Tibial nerve (tissue), 4 donors: Measurements from ENCODE around the gene OSBPL3.

Experiments
- CTCF ChIP-seq, 5 experiments: fragments of 200-600 bp in 3 of 5; fragments of 450-650 bp in 2 of 5; sonication (generic) in 3 of 5; IDR thresholded peaks; one replicate each; pipeline ENCODE4 v1.5.1; 2016 to 2019; ENCODE audit warnings: antibody characterized with exemption in 5 of 5, mild to moderate bottlenecking in 3 of 5, moderate library complexity in 2 of 5
- EP300 ChIP-seq, 2 donors: sonication (generic); formaldehyde crosslinking; IDR thresholded peaks; one replicate each; pipeline ENCODE4 v1.6.1; 2017; ENCODE audit warnings: antibody characterized with exemption in 2 of 2, mild to moderate bottlenecking in 1 of 2
- POLR2A ChIP-seq, 2 donors: fragments of 450-650 bp; IDR thresholded peaks; one replicate each; pipeline ENCODE4 v1.6.1; 2017; ENCODE audit warnings: antibody characterized with exemption in 2 of 2, mild to moderate bottlenecking in 2 of 2, moderate library complexity in 2 of 2

- no peak for TF ChIP-seq CTCF (IDR thresholded peaks at IDR 0.05)
- TF ChIP-seq EP300 (IDR thresholded peaks at IDR 0.05): no peak
- no peak for TF ChIP-seq POLR2A (IDR thresholded peaks at IDR 0.05)
Measured at GRCh38 chr7:24975644-24976260, 4.2 kb downstream of the OSBPL3 start.
